A549 (cell line): ENCODE data around the gene NDC80. TPM values are rescaled to one million over a fixed set of nuclear protein-coding genes. Genes with fewer than 3 reads are reported as not detected.

Experiments
- ATAC-seq, 2 experiments: fragments of 200-7000 bp in 1 of 2; fragments of >200 bp in 1 of 2; cut with Nextera tagmentation in 1 of 2; cut with Tn5 transposase in 1 of 2; 3 replicates each; pipeline versions ENCODE4 v1.8.0 to v1.9.1; 2018 to 2020; ENCODE audit warnings: mild to moderate bottlenecking in 1 of 2, moderate library complexity in 1 of 2
- CTCF ChIA-PET: fragments of 300-600 bp; sonication (Branson Sonifier 250); formaldehyde crosslinking; extraction: SDS; loops from one replicate; lab custom pipeline; 2021; ENCODE audit warnings: antibody characterized with exemption, inconsistent platforms; lab: Yijun Ruan, JAX
- POLR2A ChIA-PET: fragments of 350-600 bp; formaldehyde crosslinking; extraction: SDS; loops from one replicate; lab custom pipeline; 2021; ENCODE audit warnings: antibody characterized with exemption, inconsistent platforms; lab: Yijun Ruan, JAX
- DNase-seq, 2 experiments: peaks; one replicate each; pipeline versions ENCODE4 v3.0.0 to v3.0.0-alpha.2; 2011 to 2016; ENCODE audit warnings: low read depth in 1 of 2, low spot score in 1 of 2
- FAIRE-seq: peaks from 2 replicates; lab custom pipeline; 2011; peaks lifted over from hg19 to GRCh38; lab: Jason Lieb, UNC
- H3K27ac ChIP-seq, 2 experiments: fragments of >200 bp; sonication (Bioruptor Twin); formaldehyde crosslinking; 3 replicates each; pipeline ENCODE4 v1.5.1; 2016 to 2017
- H3K4me1 ChIP-seq: fragments of >200 bp; sonication (Bioruptor Twin); formaldehyde crosslinking; 3 replicates; pipeline ENCODE4 v1.6.1; 2016
- H3K4me2 ChIP-seq: fragments of >200 bp; sonication (Bioruptor Twin); formaldehyde crosslinking; 3 replicates; pipeline ENCODE4 v1.6.1; 2016
- H3K4me3 ChIP-seq: fragments of >200 bp; sonication (Bioruptor Twin); formaldehyde crosslinking; 3 replicates; pipeline ENCODE4 v1.5.1; 2016
- H3K9me3 ChIP-seq: fragments of >200 bp; sonication (Bioruptor Twin); formaldehyde crosslinking; 3 replicates; pipeline ENCODE4 v1.6.1; 2016
- BHLHE40 ChIP-seq: IDR thresholded peaks from 2 replicates; pipeline ENCODE4 v1.6.1; 2012; ENCODE audit warnings: low read depth, low read length, inconsistent platforms
- CBX8 ChIP-seq: fragments of 200-600 bp; sonication (generic); IDR thresholded peaks from 2 replicates; pipeline ENCODE4 v1.6.1; 2016
- CEBPB ChIP-seq, 2 experiments: fragments of >200 bp in 1 of 2; sonication (Bioruptor Twin) in 1 of 2; formaldehyde crosslinking in 1 of 2; IDR thresholded peaks; 2 replicates each; pipeline ENCODE4 v1.6.1; 2012 to 2016
- EHF ChIP-seq: fragments of 250-450 bp; sonication (Bioruptor Pico); IDR thresholded peaks from 2 replicates; pipeline ENCODE4 v1.5.0; 2020; ENCODE audit warnings: mild to moderate bottlenecking
- EHMT2 ChIP-seq: fragments of 200-600 bp; sonication (generic); IDR thresholded peaks from 2 replicates; pipeline ENCODE4 v1.6.1; 2016; ENCODE audit warnings: antibody characterized with exemption, low read depth, mild to moderate bottlenecking, moderate library complexity
- GATA3 ChIP-seq: IDR thresholded peaks from 2 replicates; pipeline ENCODE4 v1.6.1; 2012; ENCODE audit warnings: borderline replicate concordance
- HEYL ChIP-seq: fragments of 250-450 bp; sonication (Bioruptor Pico); IDR thresholded peaks from 2 replicates; pipeline ENCODE4 v1.8.0; 2021; ENCODE audit warnings: mild to moderate bottlenecking, moderate library complexity
- JUN ChIP-seq, 2 experiments: fragments of >200 bp; sonication (Bioruptor Twin); formaldehyde crosslinking; IDR thresholded peaks; 2 replicates in 1 of 2; 3 replicates in 1 of 2; pipeline ENCODE4 v1.6.1; 2016 to 2017
- KDM1A ChIP-seq: fragments of 200-600 bp; sonication (generic); IDR thresholded peaks from 2 replicates; pipeline ENCODE4 v1.6.1; 2016; ENCODE audit warnings: low read depth, mild to moderate bottlenecking
- MYC ChIP-seq: IDR thresholded peaks from 2 replicates; pipeline ENCODE4 v1.6.1; 2012; ENCODE audit warnings: mild to moderate bottlenecking, inconsistent platforms, low read length, improper control_type of control experiment, borderline replicate concordance
- NPAS2 ChIP-seq: fragments of 250-450 bp; sonication (Bioruptor Pico); IDR thresholded peaks from 2 replicates; pipeline ENCODE4 v1.8.0; 2022; ENCODE audit warnings: mild to moderate bottlenecking, moderate library complexity, borderline replicate concordance
- PHF8 ChIP-seq: fragments of 200-600 bp; sonication (generic); IDR thresholded peaks from 2 replicates; pipeline ENCODE4 v1.6.1; 2016; ENCODE audit warnings: low read depth, mild to moderate bottlenecking, antibody characterized with exemption, moderate library complexity, borderline replicate concordance
- POLR2A ChIP-seq: IDR thresholded peaks from 2 replicates; pipeline ENCODE4 v1.6.1; 2012; ENCODE audit warnings: mild to moderate bottlenecking, low read length
- RNF2 ChIP-seq: fragments of 200-600 bp; sonication (generic); IDR thresholded peaks from 2 replicates; pipeline ENCODE4 v1.6.1; 2016; ENCODE audit warnings: low read depth, mild to moderate bottlenecking, antibody characterized with exemption, moderate library complexity, borderline replicate concordance
- SMC3 ChIP-seq: fragments of >200 bp; sonication (Bioruptor Twin); formaldehyde crosslinking; IDR thresholded peaks from 3 replicates; pipeline ENCODE4 v1.6.1; 2018; ENCODE audit warnings: inconsistent platforms
- TFCP2L1 ChIP-seq: fragments of 250-450 bp; sonication (Bioruptor Pico); IDR thresholded peaks from 2 replicates; pipeline ENCODE4 v1.5.0; 2021; ENCODE audit warnings: mild to moderate bottlenecking
- TP53 ChIP-seq: fragments of 250-450 bp; sonication (Bioruptor Pico); IDR thresholded peaks from 2 replicates; pipeline ENCODE4 v1.5.0; 2021; ENCODE audit warnings: mild to moderate bottlenecking, moderate library complexity
- ZC3H11A ChIP-seq: fragments of 450-650 bp; IDR thresholded peaks from 2 replicates; pipeline ENCODE4 v1.6.1; 2014; ENCODE audit warnings: antibody characterized with exemption, mild to moderate bottlenecking
- ZSCAN20 ChIP-seq: fragments of 250-450 bp; sonication (Bioruptor Pico); IDR thresholded peaks from 2 replicates; pipeline ENCODE4 v1.8.0; 2022; ENCODE audit warnings: mild to moderate bottlenecking, moderate library complexity
- WGBS: methylation state at CpG from one replicate; pipeline ENCODE4 v1.1.6; 2017; ENCODE audit errors: missing lambda C conversion rate; 5-methylcytosine and 5-hydroxymethylcytosine counted together
- polyA plus RNA-seq, 4 experiments: library from polyadenylated mRNA; depleted of rRNA in 3 of 4; stranded (reverse); fragments of >200 nt; fragmentation: RNase III in 1 of 4; extraction: RNeasy Plus Mini Kit Qiagen cat#74134 plus additional on column Dnase treatment in 1 of 4; gene quantifications; 2 replicates in 3 of 4; 3 replicates in 1 of 4; pipeline ENCODE4 v1.2.3, GENCODE V29; 2011 to 2017
- TF ChIP-seq, protein P1 (sequence below): fragments of 200-600 bp; sonication (generic); IDR thresholded peaks from 2 replicates; pipeline ENCODE4 v1.6.1; 2016; ENCODE audit warnings: antibody characterized with exemption, mild to moderate bottlenecking, moderate library complexity
- TF ChIP-seq, protein P2 (sequence below): IDR thresholded peaks from 2 replicates; pipeline ENCODE4 v1.6.1; 2012
- TF ChIP-seq, protein P3 (sequence below): IDR thresholded peaks from 2 replicates; pipeline ENCODE4 v1.6.1; 2012; ENCODE audit warnings: low read depth, borderline replicate concordance
- TF ChIP-seq, protein P4 (sequence below): fragments of 150-350 bp; IDR thresholded peaks from 2 replicates; pipeline ENCODE4 v1.6.1; 2014; ENCODE audit warnings: low read depth, mild to moderate bottlenecking, low read length
- TF ChIP-seq, protein P5 (sequence below): fragments of >200 bp; sonication (Bioruptor Twin); formaldehyde crosslinking; IDR thresholded peaks from 3 replicates; pipeline ENCODE4 v1.6.1; 2016
- TF ChIP-seq, protein P6 (sequence below): fragments of 250-450 bp; sonication (Bioruptor Pico); IDR thresholded peaks from 2 replicates; pipeline ENCODE4 v1.5.0; 2021; ENCODE audit warnings: mild to moderate bottlenecking, moderate library complexity, borderline replicate concordance

Gene NDC80
- polyA plus RNA-seq, 2 of the 4 experiments (the other 2 are of a cell fraction), result 11.1 to 20.2 TPM

DNA sequence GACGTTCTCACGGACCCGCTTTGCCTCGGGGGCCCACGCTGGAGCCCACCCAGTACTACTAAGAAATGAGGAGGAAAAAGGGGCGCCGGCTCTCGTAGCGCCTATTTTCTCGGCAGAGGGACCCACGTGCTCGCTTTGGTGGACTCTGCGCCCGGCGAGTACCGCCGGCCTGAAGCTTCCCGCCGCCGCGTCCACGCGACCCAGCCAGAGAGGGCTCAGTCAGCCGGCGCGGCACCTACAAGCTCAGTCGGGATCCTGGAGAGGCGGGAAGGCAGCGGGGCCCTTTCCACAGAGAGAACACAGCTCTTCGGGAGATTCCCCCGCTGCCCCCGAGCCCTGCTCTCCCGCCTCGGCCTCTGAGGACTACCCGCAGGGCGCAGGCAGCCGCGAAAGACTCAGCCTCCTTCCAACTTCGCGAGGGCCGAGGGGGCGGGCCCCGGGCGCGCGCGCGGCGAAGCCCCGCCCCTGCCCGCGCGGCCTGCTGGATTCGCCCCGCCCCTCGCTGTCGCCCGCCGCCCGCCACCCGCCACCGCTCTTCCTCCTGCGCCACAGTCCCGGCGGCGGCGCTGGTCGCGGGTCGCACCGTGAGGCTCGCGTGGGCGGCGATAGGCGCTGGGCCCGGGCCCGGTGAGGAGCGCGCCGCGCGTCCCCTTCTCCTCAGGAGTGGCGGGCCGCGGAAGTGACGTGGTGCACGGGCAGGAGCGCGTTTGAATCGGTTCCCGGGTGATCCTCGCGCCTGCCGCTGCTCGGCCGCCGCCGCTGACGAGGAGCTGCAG lies 84.0 kb downstream of the NDC80 start, which contains the start of gene SMCHD1:
TSS of gene SMCHD1 (plus strand) at position 549 of the 776 bp plus-strand sequence. CDS start 350 bp downstream, outside the sequence.
- POLR2A ChIA-PET, result interaction anchor here (0.8 to 1.7 kb wide), 2 partner anchors 19 to 84 kb away, joined by 4 to 6 read pairs; partner anchors contain the start of genes METTL4 and NDC80
- ATAC-seq (peak; percentile 81 to 83), DNase-seq (peak; percentile 27 to 72), FAIRE-seq (no peak)
- TF ChIP-seq CEBPB (IDR thresholded peaks at IDR 0.05) (no peak), TFCP2L1 (CRISPR knock-in tag) (0 out of 2 replicates have a peak, but pooled peaks have one; percentile 25), RNF2 (no peak), POLR2A (peak; percentile 77), ZC3H11A (no peak), EHF (CRISPR knock-in tag) (no peak), SMC3 (no peak), CBX8 (no peak), MYC (no peak; the same call in 1 of the 2 replicates), JUN (IDR thresholded peaks at IDR 0.05) (peak in 1 of 2 experiments; percentile 83; a peak in 3 of 5 replicates), GATA3 (no peak), BHLHE40 (no peak), EHMT2 (no peak), KDM1A (no peak), PHF8 (peak; percentile 84), TP53 (CRISPR knock-in tag) (no peak), HEYL (no peak), NPAS2 (CRISPR knock-in tag) (no peak), ZSCAN20 (CRISPR knock-in tag) (no peak)
- TF ChIP-seq, protein P1, sequence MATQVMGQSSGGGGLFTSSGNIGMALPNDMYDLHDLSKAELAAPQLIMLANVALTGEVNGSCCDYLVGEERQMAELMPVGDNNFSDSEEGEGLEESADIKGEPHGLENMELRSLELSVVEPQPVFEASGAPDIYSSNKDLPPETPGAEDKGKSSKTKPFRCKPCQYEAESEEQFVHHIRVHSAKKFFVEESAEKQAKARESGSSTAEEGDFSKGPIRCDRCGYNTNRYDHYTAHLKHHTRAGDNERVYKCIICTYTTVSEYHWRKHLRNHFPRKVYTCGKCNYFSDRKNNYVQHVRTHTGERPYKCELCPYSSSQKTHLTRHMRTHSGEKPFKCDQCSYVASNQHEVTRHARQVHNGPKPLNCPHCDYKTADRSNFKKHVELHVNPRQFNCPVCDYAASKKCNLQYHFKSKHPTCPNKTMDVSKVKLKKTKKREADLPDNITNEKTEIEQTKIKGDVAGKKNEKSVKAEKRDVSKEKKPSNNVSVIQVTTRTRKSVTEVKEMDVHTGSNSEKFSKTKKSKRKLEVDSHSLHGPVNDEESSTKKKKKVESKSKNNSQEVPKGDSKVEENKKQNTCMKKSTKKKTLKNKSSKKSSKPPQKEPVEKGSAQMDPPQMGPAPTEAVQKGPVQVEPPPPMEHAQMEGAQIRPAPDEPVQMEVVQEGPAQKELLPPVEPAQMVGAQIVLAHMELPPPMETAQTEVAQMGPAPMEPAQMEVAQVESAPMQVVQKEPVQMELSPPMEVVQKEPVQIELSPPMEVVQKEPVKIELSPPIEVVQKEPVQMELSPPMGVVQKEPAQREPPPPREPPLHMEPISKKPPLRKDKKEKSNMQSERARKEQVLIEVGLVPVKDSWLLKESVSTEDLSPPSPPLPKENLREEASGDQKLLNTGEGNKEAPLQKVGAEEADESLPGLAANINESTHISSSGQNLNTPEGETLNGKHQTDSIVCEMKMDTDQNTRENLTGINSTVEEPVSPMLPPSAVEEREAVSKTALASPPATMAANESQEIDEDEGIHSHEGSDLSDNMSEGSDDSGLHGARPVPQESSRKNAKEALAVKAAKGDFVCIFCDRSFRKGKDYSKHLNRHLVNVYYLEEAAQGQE, result no peak
- TF ChIP-seq, protein P2, sequence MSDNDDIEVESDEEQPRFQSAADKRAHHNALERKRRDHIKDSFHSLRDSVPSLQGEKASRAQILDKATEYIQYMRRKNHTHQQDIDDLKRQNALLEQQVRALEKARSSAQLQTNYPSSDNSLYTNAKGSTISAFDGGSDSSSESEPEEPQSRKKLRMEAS, result peak; percentile 72; the same call in 1 of the 2 replicates
- TF ChIP-seq, protein P3, sequence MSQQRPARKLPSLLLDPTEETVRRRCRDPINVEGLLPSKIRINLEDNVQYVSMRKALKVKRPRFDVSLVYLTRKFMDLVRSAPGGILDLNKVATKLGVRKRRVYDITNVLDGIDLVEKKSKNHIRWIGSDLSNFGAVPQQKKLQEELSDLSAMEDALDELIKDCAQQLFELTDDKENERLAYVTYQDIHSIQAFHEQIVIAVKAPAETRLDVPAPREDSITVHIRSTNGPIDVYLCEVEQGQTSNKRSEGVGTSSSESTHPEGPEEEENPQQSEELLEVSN, result peak; percentile 85
- TF ChIP-seq, protein P4, sequence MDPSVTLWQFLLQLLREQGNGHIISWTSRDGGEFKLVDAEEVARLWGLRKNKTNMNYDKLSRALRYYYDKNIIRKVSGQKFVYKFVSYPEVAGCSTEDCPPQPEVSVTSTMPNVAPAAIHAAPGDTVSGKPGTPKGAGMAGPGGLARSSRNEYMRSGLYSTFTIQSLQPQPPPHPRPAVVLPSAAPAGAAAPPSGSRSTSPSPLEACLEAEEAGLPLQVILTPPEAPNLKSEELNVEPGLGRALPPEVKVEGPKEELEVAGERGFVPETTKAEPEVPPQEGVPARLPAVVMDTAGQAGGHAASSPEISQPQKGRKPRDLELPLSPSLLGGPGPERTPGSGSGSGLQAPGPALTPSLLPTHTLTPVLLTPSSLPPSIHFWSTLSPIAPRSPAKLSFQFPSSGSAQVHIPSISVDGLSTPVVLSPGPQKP, result no peak
- TF ChIP-seq, protein P5, sequence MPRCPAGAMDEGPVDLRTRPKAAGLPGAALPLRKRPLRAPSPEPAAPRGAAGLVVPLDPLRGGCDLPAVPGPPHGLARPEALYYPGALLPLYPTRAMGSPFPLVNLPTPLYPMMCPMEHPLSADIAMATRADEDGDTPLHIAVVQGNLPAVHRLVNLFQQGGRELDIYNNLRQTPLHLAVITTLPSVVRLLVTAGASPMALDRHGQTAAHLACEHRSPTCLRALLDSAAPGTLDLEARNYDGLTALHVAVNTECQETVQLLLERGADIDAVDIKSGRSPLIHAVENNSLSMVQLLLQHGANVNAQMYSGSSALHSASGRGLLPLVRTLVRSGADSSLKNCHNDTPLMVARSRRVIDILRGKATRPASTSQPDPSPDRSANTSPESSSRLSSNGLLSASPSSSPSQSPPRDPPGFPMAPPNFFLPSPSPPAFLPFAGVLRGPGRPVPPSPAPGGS, result 0 out of 3 replicates have a peak, but pooled peaks have one; percentile 66
- TF ChIP-seq, protein P6, sequence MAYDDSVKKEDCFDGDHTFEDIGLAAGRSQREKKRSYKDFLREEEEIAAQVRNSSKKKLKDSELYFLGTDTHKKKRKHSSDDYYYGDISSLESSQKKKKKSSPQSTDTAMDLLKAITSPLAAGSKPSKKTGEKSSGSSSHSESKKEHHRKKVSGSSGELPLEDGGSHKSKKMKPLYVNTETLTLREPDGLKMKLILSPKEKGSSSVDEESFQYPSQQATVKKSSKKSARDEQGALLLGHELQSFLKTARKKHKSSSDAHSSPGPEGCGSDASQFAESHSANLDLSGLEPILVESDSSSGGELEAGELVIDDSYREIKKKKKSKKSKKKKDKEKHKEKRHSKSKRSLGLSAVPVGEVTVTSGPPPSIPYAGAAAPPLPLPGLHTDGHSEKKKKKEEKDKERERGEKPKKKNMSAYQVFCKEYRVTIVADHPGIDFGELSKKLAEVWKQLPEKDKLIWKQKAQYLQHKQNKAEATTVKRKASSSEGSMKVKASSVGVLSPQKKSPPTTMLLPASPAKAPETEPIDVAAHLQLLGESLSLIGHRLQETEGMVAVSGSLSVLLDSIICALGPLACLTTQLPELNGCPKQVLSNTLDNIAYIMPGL (CRISPR knock-in tag), result no peak
- CTCF ChIA-PET, result interaction anchor here (1.1 kb wide), 1 partner anchor 84 kb away, joined by 3 read pairs; the partner anchor contains the start of genes METTL4 and NDC80
- H3K4me1 ChIP-seq, result peaks cover 36% of the 10 kb centered on the region
- peak within 1 kb of the TSS; percentile 86 for H3K4me2 ChIP-seq
- 0% methylated on average over 13 of the region's 100 CpGs for WGBS
- no peaks in the 10 kb centered on the region for H3K9me3 ChIP-seq
- H3K27ac ChIP-seq, result peak within 1 kb of the TSS; percentile 94 to 97
- peak within 1 kb of the TSS; percentile 92 for H3K4me3 ChIP-seq
